ENCODE results near the gene VWCE. TPM values are rescaled to one million over a fixed set of nuclear protein-coding genes. Genes with fewer than 3 reads are reported as not detected.

VWCE gene
- total and polyA plus RNA-seq, 2 donors from 2014 or later: 0.32 to 1.2 TPM

- intact Hi-C loops (cut with DNase I): no loop called here
- FAIRE-seq (no peak), DNase-seq (peak; percentile 49 to 87 (median 81))
- H3K27ac ChIP-seq (ENCODE audit: low read depth in 2 of 2, low read length in 2 of 2): no peak overlapping the region
- TF ChIP-seq, protein P1, sequence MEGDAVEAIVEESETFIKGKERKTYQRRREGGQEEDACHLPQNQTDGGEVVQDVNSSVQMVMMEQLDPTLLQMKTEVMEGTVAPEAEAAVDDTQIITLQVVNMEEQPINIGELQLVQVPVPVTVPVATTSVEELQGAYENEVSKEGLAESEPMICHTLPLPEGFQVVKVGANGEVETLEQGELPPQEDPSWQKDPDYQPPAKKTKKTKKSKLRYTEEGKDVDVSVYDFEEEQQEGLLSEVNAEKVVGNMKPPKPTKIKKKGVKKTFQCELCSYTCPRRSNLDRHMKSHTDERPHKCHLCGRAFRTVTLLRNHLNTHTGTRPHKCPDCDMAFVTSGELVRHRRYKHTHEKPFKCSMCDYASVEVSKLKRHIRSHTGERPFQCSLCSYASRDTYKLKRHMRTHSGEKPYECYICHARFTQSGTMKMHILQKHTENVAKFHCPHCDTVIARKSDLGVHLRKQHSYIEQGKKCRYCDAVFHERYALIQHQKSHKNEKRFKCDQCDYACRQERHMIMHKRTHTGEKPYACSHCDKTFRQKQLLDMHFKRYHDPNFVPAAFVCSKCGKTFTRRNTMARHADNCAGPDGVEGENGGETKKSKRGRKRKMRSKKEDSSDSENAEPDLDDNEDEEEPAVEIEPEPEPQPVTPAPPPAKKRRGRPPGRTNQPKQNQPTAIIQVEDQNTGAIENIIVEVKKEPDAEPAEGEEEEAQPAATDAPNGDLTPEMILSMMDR (IDR thresholded peaks at IDR 0.05; ENCODE audit: borderline replicate concordance, extremely low read depth, insufficient read depth): no peak
- no peaks in the 10 kb centered on the region for H3K9me3 ChIP-seq (ENCODE audit: control insufficient read depth in 2 of 3, insufficient read depth in 1 of 3, low read length in 3 of 3)
- peak overlapping the region; percentile 39 to 59 (median 42) for H3K4me3 ChIP-seq (ENCODE audit: low read length in 3 of 3)
- H3K4me1 ChIP-seq (ENCODE audit: control insufficient read depth in 2 of 3, insufficient read depth in 2 of 3, low read depth in 1 of 3, low read length in 3 of 3): peaks cover 0 to 8% (median 0%) of the 10 kb centered on the region in 3 donors
- no peak overlapping the region for H3K9ac ChIP-seq (ENCODE audit: low read length in 3 of 3)
- no peaks in the 10 kb centered on the region for H3K36me3 ChIP-seq (ENCODE audit: control insufficient read depth in 2 of 3, insufficient read depth in 3 of 3, low read length in 3 of 3)
- H3K27me3 ChIP-seq (ENCODE audit: control insufficient read depth, insufficient read depth, low read length): no peaks in the 10 kb centered on the region
Observed at GRCh38 chr11:61293867-61294716, 1.0 kb downstream of the VWCE start.

DNA sequence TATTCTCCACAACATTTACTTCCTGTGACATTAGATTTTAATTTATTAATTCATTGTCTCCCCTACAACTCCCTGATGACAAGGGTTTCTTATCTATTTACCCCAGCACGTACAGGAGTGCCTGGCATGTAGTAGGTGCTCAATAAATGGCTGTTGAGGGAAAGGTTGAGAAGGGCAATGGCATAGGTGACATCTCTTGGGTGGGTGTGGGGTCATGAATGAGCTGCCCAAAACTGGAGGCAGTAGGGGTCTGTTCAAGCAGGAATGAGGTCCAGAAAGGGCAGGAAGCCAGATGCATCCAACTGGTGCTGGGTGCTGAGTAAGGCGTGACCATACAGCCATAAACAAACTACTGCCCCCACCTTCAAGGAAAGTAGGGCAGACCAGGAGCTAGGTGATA lies 2.8 kb downstream of the VWCE start:
- Histone ChIP-seq H3K9ac (ENCODE audit: low read length in 3 of 3) (no peak overlapping the region), H3K27me3 (ENCODE audit: control insufficient read depth, insufficient read depth, low read length) (no peaks in the 10 kb centered on the region), H3K36me3 (ENCODE audit: control insufficient read depth in 2 of 3, insufficient read depth in 3 of 3, low read length in 3 of 3) (no peaks in the 10 kb centered on the region), H3K4me3 (ENCODE audit: low read length in 3 of 3) (no peak overlapping the region), H3K27ac (ENCODE audit: low read depth in 2 of 2, low read length in 2 of 2) (no peak overlapping the region), H3K9me3 (ENCODE audit: control insufficient read depth in 2 of 3, insufficient read depth in 1 of 3, low read length in 3 of 3) (no peaks in the 10 kb centered on the region), H3K4me1 (ENCODE audit: control insufficient read depth in 2 of 3, insufficient read depth in 2 of 3, low read depth in 1 of 3, low read length in 3 of 3) (peaks cover 0 to 10% (median 0%) of the 10 kb centered on the region in 3 donors)
- FAIRE-seq: no peak
- DNase-seq: no peak
- intact Hi-C loops (cut with DNase I): no loop called here
- TF ChIP-seq, protein P1 (IDR thresholded peaks at IDR 0.05; ENCODE audit: borderline replicate concordance, extremely low read depth, insufficient read depth): no peak

GRCh38 chr11:61290905-61291690 lies 4.0 kb downstream of the VWCE start:
- FAIRE-seq: no peak
- no peaks in the 10 kb centered on the region for H3K36me3 ChIP-seq (ENCODE audit: control insufficient read depth in 2 of 3, insufficient read depth in 3 of 3, low read length in 3 of 3)
- no peaks in the 10 kb centered on the region for H3K27me3 ChIP-seq (ENCODE audit: control insufficient read depth, insufficient read depth, low read length)
- no peak for DNase-seq
- H3K9me3 ChIP-seq (ENCODE audit: control insufficient read depth in 2 of 3, insufficient read depth in 1 of 3, low read length in 3 of 3): no peaks in the 10 kb centered on the region
- H3K4me1 ChIP-seq (ENCODE audit: control insufficient read depth in 2 of 3, insufficient read depth in 2 of 3, low read depth in 1 of 3, low read length in 3 of 3): peaks cover 0 to 12% (median 0%) of the 10 kb centered on the region in 3 donors
- no peak overlapping the region for H3K9ac ChIP-seq (ENCODE audit: low read length in 3 of 3)
- no peak overlapping the region for H3K4me3 ChIP-seq (ENCODE audit: low read length in 3 of 3)
- no peak overlapping the region for H3K27ac ChIP-seq (ENCODE audit: low read depth in 2 of 2, low read length in 2 of 2)
- intact Hi-C loops (cut with DNase I): no loop called here
- TF ChIP-seq, protein P1 (IDR thresholded peaks at IDR 0.05; ENCODE audit: borderline replicate concordance, extremely low read depth, insufficient read depth): no peak
